Caco-2 (cell line): ENCODE measurements around the gene TJAP1. TPM values are rescaled to one million over a fixed set of nuclear protein-coding genes. Genes with fewer than 3 reads are reported as not detected.

Experiments used
- BruUV-seq: library from RNA; stranded (reverse); fragments of 400-500 nt; replicated peaks from 2 replicates; lab custom pipeline; 2021; lab: Mats Ljungman, UMichigan
- CTCF ChIA-PET: fragments of 300-600 bp; sonication (Branson Sonifier 250); formaldehyde crosslinking; loops from one replicate; lab custom pipeline; 2022; ENCODE audit warnings: antibody characterized with exemption; lab: Charles Lee
- POLR2A ChIA-PET: fragments of 300-600 bp; sonication (Branson Sonifier 250); formaldehyde crosslinking; loops from one replicate; lab custom pipeline; 2022; ENCODE audit warnings: antibody characterized with exemption; lab: Charles Lee
- DNase-seq, 2 experiments: peaks; one replicate each; pipeline versions ENCODE4 v3.0.0 to v3.0.0-alpha.2; 2020 to 2022
- H3K27me3 ChIP-seq: replicated peaks from 2 replicates; pipeline ENCODE4 v1.6.0; 2011; ENCODE audit warnings: low read length; ENCODE audit not compliant: control insufficient read depth, insufficient read depth
- H3K36me3 ChIP-seq: 2 replicates; pipeline ENCODE4 v1.5.1; 2011; ENCODE audit warnings: low read length; ENCODE audit not compliant: control insufficient read depth, insufficient read depth
- H3K4me1 ChIP-seq: fragments of 250-450 bp; sonication (Bioruptor Pico); 2 replicates; pipeline ENCODE4 v1.5.1; 2020; ENCODE audit warnings: mild to moderate bottlenecking
- H3K4me3 ChIP-seq: 2 replicates; pipeline ENCODE4 v1.5.1; 2011; ENCODE audit warnings: low read depth, mild to moderate bottlenecking, control low read depth, low read length
- H3K9me3 ChIP-seq: fragments of 250-450 bp; sonication (Bioruptor Pico); 2 replicates; pipeline ENCODE4 v1.5.1; 2020; ENCODE audit warnings: mild to moderate bottlenecking, moderate library complexity
- H3K27ac Mint-ChIP-seq: one replicate; pipeline ENCODE4 v1.8.0; 2022; ENCODE audit warnings: mixed read lengths; ENCODE audit not compliant: unreplicated experiment
- H3K27me3 Mint-ChIP-seq: one replicate; pipeline ENCODE4 v1.8.0; 2022; ENCODE audit warnings: mixed read lengths; ENCODE audit not compliant: insufficient read depth, unreplicated experiment
- H3K36me3 Mint-ChIP-seq: one replicate; pipeline ENCODE4 v1.8.0; 2022; ENCODE audit warnings: mild to moderate bottlenecking, mixed read lengths; ENCODE audit not compliant: insufficient read depth, unreplicated experiment
- H3K4me1 Mint-ChIP-seq: one replicate; pipeline ENCODE4 v1.8.0; 2022; ENCODE audit warnings: low read depth, mixed read lengths; ENCODE audit not compliant: unreplicated experiment
- H3K4me3 Mint-ChIP-seq: one replicate; pipeline ENCODE4 v1.8.0; 2022; ENCODE audit warnings: mild to moderate bottlenecking, moderate library complexity, mixed read lengths; ENCODE audit not compliant: unreplicated experiment
- H3K9me3 Mint-ChIP-seq: one replicate; pipeline ENCODE4 v1.8.0; 2022; ENCODE audit warnings: mixed read lengths; ENCODE audit not compliant: unreplicated experiment
- CTCF ChIP-seq, 2 experiments: fragments of 200-600 bp in 1 of 2; IDR thresholded peaks; 1 replicate in 1 of 2; 2 replicates in 1 of 2; pipeline versions ENCODE4 v1.5.1 to v1.8.0; 2011 to 2022; ENCODE audit warnings: antibody characterized with exemption in 1 of 2, control low read depth in 1 of 2, inconsistent platforms in 1 of 2, low read depth in 1 of 2, low read length in 1 of 2, mild to moderate bottlenecking in 1 of 2, moderate library complexity in 1 of 2; ENCODE audit not compliant: insufficient read depth in 1 of 2, severe bottlenecking in 1 of 2, unreplicated experiment in 1 of 2
- intact Hi-C: fragments of 100-400 bp; cut with micrococcal nuclease; formaldehyde crosslinking; loops from one replicate; pipeline ENCODE4 v1.10.0; 2022; ENCODE audit not compliant: unreplicated experiment
- total RNA-seq: library from RNA; stranded (reverse); gene quantifications from 2 replicates; pipeline ENCODE4 v1.2.3, GENCODE V29; 2022

TJAP1 gene
- total RNA-seq, 1 experiment from 2014 or later, result 34.0 TPM

GRCh38 chr6:43459535-43459934 lies 17.8 kb upstream of the TJAP1 start:
- H3K27me3 Mint-ChIP-seq, result peaks cover 11% of the 10 kb centered on the region
- Histone ChIP-seq H3K4me1 (peaks cover 7% of the 10 kb centered on the region; the same call in 1 of the 2 replicates), H3K27me3 (no peaks in the 10 kb centered on the region), H3K36me3 (no peaks in the 10 kb centered on the region), H3K9me3 (no peaks in the 10 kb centered on the region), H3K4me3 (no peak overlapping the region)
- no peak for DNase-seq
- no peaks in the 10 kb centered on the region for H3K9me3 Mint-ChIP-seq
- no TSS peak for BruUV-seq
- CTCF ChIA-PET, result interaction anchor here (2.3 kb wide), 1 partner anchor 46 kb away, joined by 12 read pairs; no protein-coding TSS in a partner anchor
- intact Hi-C loops, result no loop called here
- no peak overlapping the region for H3K27ac Mint-ChIP-seq
- H3K4me3 Mint-ChIP-seq, result no peak overlapping the region
- no peaks in the 10 kb centered on the region for H3K4me1 Mint-ChIP-seq
- H3K36me3 Mint-ChIP-seq, result peaks cover 5% of the 10 kb centered on the region
- TF ChIP-seq CTCF (IDR thresholded peaks at IDR 0.05; ENCODE audit: insufficient read depth in 1 of 2, low read depth in 1 of 2, low read length in 1 of 2, severe bottlenecking in 1 of 2, unreplicated experiment in 1 of 2), result no peak
- POLR2A ChIA-PET, result no interaction called here

DNA sequence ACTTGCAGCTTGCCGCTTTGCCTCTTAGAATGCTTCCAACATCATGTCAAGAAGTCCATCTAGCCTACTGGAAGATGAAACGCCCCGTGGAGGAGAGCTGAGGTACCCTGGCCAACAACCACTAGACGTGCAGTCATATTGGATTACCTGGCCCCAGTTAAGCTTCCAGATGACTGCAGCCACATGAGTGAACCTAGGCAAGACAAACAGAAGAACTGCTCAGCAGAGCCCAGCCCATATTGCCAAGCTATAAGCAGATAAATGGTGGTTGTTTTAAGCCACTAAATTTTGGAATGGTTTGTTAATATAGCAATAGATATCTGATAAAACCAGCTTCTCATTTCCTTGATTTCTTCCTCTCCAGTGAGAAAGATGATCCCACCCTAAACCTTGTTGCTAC lies 17.3 kb upstream of the TJAP1 start:
- no peak for DNase-seq
- Mint-ChIP-seq H3K9me3 (no peaks in the 10 kb centered on the region), H3K27me3 (peaks cover 11% of the 10 kb centered on the region), H3K27ac (no peak overlapping the region), H3K4me3 (no peak overlapping the region), H3K4me1 (no peaks in the 10 kb centered on the region), H3K36me3 (no peaks in the 10 kb centered on the region)
- peaks cover 7% of the 10 kb centered on the region; the same call in 1 of the 2 replicates for H3K4me1 ChIP-seq
- H3K4me3 ChIP-seq, result no peak overlapping the region
- POLR2A ChIA-PET, result no interaction called here
- CTCF ChIA-PET, result no interaction called here
- H3K9me3 ChIP-seq, result no peaks in the 10 kb centered on the region
- no TSS peak for BruUV-seq
- no peak for TF ChIP-seq CTCF (IDR thresholded peaks at IDR 0.05; ENCODE audit: insufficient read depth in 1 of 2, low read depth in 1 of 2, low read length in 1 of 2, severe bottlenecking in 1 of 2, unreplicated experiment in 1 of 2)
- intact Hi-C loops, result no loop called here
- no peaks in the 10 kb centered on the region for H3K27me3 ChIP-seq
- H3K36me3 ChIP-seq, result no peaks in the 10 kb centered on the region

- H3K36me3 Mint-ChIP-seq, result no peaks in the 10 kb centered on the region
- ChIA-PET POLR2A (no interaction called here), CTCF (no interaction called here)
- H3K27ac Mint-ChIP-seq, result no peak overlapping the region
- intact Hi-C loops, result no loop called here
- H3K27me3 Mint-ChIP-seq, result peaks cover 11% of the 10 kb centered on the region
- H3K36me3 ChIP-seq, result no peaks in the 10 kb centered on the region
- no peaks in the 10 kb centered on the region for H3K9me3 ChIP-seq
- no peak overlapping the region for H3K4me3 Mint-ChIP-seq
- no peaks in the 10 kb centered on the region for H3K4me1 Mint-ChIP-seq
- no peaks in the 10 kb centered on the region for H3K27me3 ChIP-seq
- BruUV-seq, result no TSS peak
- H3K4me1 ChIP-seq, result no peaks in the 10 kb centered on the region
- no peak for DNase-seq
- H3K9me3 Mint-ChIP-seq, result no peaks in the 10 kb centered on the region
- no peak overlapping the region for H3K4me3 ChIP-seq
- no peak for TF ChIP-seq CTCF (IDR thresholded peaks at IDR 0.05; ENCODE audit: insufficient read depth in 1 of 2, low read depth in 1 of 2, low read length in 1 of 2, severe bottlenecking in 1 of 2, unreplicated experiment in 1 of 2)
Observed at GRCh38 chr6:43461936-43462335, 15.4 kb upstream of the TJAP1 start.
